GM19467 (cell line): ENCODE data around the gene FAM180B.
A peak's percentile ranks its signal among the peaks of the same experiment; 100 is the strongest.
"Not testable (repeated sequence)": the region's sequence is repeated elsewhere in the genome, so short reads cannot be mapped to it uniquely, and the experiment has no call there.

Experiments used
- ATAC-seq: cut with Tn5 transposase; IDR thresholded peaks from one replicate; pipeline ENCODE4 v1.9.1; 2021; ENCODE audit warnings: mild to moderate bottlenecking, moderate library complexity; ENCODE audit not compliant: unreplicated experiment

FAM180B gene

DNA sequence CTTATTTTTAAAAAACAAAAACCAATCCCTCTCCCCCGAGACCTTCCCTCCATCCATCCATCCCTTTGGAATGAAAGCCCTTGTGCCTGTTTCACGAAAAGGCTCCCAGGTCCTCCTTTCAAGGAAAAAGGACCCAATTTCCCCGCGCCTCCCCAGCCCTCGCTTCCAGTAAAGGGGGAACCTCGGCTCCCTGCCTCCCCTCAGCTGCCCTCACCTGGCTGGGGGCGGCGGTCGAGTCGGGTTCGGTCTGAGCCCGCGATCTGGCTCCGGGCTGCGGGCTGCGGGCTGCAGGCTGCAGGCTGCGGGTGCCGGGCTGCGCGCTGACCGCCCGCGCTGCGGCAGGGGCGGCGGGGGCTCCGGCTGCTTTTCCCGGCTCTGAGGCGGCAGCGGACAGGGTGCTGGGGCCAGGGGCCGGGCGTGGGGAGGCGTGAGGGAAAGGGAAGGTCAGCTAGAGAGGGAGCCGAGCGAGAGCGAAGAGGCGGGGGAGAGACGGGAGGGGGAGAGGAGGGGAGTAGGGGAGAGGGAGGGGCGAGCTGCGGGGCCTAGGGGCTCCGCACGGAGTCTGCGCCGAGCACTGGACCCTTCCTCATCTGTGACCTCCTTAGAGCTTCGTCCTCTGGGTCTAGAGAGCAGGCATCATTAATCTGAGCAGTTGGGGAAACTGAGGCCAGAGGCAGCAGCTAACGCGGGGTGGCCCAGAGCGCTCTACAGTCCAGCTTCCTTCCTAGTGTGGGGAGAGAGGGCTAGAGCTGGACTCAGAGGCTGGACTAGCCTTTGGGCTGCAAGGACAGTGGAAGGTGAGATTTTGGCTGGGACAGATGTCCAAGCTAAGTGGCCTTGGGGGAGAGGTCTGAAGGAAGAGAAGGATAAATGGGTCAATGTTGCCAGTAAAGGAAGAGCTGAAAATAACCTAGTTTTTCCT is 7.7 kb downstream of the FAM180B start, which contains the start of gene C1QTNF4:
Gene C1QTNF4 (minus strand): TSS at position 478 of the 922 bp plus-strand sequence. CDS start 3,601 bp downstream, outside the sequence.
- ATAC-seq = no peak

DNA sequence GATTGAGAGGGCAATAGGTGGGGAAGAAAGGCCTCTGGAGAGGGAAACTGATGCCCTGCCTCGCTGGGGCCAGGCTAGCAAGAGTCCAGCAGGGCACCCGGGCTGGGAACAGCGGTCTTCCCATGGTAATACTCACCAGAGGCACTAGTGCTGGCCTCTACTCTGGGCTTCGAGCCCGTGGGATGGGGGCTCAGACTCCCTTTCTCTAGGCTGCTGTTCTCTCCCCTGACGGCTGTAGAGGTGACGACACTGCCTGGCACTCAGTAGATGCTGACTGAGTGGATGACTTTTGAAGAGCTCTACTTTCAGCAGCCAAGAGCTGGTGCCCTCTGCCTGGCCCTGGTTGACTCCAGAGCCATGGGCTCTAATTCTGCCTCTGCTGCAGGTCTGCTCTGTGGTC is 8.6 kb downstream of the FAM180B start:
- ATAC-seq = no peak

DNA sequence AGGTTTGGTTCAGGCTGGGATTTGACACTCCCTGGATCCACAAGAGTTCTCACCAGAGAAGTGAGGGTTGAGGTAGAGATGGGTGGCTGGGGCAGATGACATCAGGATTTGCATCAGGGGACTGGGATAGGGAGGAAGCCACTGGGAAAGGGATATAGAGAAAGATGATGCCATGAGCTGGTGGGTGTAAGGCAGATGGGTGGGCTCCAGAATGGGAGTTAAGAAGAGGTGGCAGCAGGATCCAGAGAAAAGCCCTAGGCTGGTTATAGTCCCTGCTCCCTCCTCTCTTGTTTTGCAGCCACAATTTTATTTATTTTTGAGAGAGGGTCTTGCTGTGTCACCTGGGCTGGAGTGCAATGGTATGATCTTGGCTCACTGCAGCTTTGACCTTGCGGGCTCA is 9.5 kb downstream of the FAM180B start:
- ATAC-seq = no peak

DNA sequence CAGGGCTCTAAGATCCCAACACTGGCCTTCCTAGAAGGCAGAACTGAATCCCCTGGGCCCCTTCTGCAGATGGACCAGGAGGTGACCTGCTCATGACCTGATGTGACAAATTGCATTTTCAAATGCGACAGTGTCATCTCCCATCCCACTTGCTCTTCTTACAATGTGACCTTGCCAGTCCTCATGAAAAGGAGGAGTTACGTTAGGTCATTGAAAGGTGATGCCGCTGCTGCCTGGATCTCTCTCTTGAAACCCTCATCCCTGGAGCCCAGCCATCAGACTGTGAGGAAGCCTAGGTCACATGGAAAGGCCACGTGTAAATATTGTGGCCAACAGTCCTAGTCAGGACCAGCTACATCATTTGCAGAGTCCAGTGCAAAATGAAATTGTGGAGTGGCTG is 13.4 kb downstream of the FAM180B start:
- ATAC-seq = no peak

DNA sequence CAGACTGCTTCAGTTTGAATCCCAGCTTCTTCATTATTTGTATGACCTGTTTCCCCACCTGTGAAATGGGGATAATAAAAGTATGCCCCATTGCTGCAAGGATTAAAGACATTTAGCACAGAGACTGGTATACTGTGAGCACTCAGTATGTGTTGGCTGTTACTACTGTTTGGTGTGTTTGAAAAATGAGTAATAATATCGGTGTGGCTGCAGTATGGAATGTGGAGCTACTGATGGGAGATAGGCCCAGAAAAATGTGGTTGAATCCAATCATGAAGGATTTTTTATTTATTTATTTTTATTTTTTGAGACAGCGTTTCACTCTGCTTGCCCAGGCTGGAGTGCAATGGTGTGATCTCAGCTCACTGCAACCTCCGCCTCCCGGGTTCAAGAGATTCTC is 16.8 kb downstream of the FAM180B start:
- no peak for ATAC-seq

DNA sequence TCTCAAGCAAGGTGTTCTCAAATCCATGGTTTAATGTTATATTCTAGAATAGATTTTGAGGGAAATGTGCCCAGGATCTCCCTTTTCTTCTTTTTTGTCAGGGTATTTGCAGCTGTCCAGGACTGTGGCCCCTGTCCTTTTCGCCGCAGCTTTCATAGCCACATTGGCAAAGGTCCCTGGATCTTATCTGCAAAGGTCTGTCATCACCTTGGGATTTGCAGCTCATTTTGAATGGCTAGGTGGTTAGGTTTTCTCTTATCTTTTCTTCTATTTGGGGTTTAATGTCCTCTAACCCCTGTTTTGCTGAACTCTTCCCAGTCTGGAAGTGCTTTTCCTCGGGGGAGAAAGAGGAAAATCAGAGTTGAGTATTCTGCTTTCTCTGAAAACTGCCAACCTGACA is 19.4 kb downstream of the FAM180B start:
- ATAC-seq = no peak

GRCh38 chr11:47606731-47607130 is 20.3 kb downstream of the FAM180B start:
- ATAC-seq = no peak

DNA sequence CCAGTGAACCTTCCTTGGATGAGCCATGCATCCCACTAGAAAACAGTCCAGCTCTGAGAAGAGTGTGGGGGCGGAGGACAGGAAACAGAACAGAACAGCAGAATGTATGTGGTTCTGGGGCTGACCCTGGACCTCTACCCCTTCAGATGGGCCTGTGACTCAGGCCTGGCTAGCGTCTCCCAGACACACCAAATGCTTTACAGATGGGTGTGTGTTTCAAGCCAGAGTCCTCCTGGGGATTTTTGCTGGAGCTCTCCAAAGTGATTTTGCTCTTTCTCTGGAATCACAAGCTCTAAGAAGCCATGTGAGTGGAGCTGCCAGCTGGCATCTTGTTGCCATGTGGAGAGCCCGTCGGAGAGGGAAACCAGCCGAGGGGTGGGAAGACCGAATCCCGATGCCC is 20.9 kb downstream of the FAM180B start:
- ATAC-seq = no peak

- ATAC-seq = no peak
These were observed 23.2 kb downstream of the FAM180B start for GRCh38 chr11:47609675-47610074.

- ATAC-seq = peak; percentile 69
These were observed 24.9 kb downstream of the FAM180B start for GRCh38 chr11:47611348-47611794.

DNA sequence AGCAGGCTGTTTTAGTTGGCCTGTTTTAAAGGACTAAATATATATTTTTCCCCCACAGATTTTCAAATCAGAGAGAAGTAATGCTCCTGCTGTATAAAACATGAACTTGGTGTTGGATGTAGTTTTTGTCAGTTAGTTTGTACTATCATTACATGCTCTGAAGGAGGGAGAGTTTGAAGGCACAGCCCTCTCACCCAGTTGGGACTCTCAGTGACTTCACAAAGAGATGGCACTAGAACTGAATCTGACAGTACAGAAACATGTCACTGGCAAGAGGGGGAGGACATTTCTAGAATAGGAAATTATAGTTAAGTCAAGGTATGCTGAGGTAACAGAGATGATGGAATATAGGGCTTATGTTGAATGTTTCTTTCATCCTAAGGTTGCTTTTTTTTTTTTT is 28.8 kb downstream of the FAM180B start:
- no peak for ATAC-seq

DNA sequence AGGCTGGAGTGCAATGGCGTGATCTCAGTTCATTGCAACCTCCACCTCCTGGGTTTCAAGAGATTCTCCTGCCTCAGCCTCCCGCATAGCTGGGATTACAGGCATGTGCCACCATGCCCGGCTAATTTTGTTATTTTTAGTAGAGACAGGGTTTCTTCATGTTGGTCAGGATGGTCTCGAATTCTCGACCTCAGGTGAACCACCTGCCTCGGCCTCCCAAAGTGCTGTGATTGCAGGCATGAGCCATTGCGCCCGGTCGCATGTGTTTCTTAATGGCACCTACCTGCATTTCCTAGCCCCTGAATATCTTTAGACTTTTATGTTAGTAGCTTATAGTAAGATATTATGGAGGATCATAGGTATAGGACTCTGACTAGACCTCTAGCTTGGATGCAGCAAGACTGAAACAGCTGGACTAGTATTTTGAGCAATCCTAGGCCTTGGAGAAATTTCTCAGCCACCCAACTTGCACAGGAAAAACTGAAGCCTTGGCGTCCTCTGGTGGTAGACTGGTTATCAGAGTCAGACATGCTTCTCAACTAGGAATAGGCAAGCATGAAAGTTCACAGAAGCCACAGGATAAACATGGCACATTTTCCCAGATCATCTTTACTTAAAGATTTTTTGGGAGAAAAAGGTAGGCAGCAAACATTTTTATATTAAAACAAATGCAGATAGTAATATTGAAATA is 30.4 kb downstream of the FAM180B start:
- ATAC-seq = no peak

GRCh38 chr11:47617417-47617809 is 30.9 kb downstream of the FAM180B start:
- ATAC-seq = no peak

- no peak for ATAC-seq
These were observed 34.4 kb downstream of the FAM180B start for GRCh38 chr11:47620836-47621378.

- ATAC-seq = no peak
These were observed 39.8 kb downstream of the FAM180B start for GRCh38 chr11:47626234-47626633.

- no peak for ATAC-seq
These were observed 41.5 kb downstream of the FAM180B start for GRCh38 chr11:47628026-47628425.

- ATAC-seq = no peak
These were observed 45.0 kb downstream of the FAM180B start for GRCh38 chr11:47631473-47631872.

DNA sequence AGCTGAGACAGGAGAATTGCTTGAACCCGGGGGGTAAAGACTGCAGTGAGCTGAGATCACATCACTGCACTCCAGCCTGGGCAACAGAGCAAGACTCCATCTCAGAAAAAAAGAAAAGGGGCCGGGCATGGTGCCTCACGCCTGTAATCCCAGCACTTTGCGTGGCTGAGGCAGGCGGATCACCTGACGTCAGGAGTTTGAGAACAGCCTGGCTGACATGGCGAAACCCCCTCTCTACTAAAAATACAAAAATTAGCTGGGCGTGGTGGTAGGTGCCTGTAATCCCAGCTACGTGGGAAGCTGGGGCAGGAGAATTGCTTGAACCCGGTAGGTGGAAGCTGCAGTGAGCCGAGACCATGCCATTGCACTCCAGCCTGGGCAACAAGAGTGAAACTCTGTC is 49.9 kb downstream of the FAM180B start:
- ATAC-seq = not testable (repeated sequence)
